ENCODE data around the gene SELPLG.

The SELPLG gene

GRCh38 chr12:108616941-108617858 lies 16.5 kb downstream of the SELPLG start:
- peak; percentile 94 for DNase-seq

GRCh38 chr12:108616359-108616758 lies 17.3 kb downstream of the SELPLG start:
- DNase-seq = no peak

GRCh38 chr12:108615918-108616317 lies 17.8 kb downstream of the SELPLG start:
- DNase-seq = no peak

- no peak for DNase-seq
Measured at GRCh38 chr12:108614639-108615038, 19.1 kb downstream of the SELPLG start.

- no peak for DNase-seq
Measured at GRCh38 chr12:108614041-108614440, 19.7 kb downstream of the SELPLG start.

- DNase-seq = no peak
Measured at GRCh38 chr12:108613548-108613947, 20.1 kb downstream of the SELPLG start.

GRCh38 chr12:108612788-108613282 lies 20.9 kb downstream of the SELPLG start:
- DNase-seq = no peak

GRCh38 chr12:108611884-108612415 lies 21.7 kb downstream of the SELPLG start:
- peak; percentile 85 for DNase-seq

- no peak for DNase-seq
Measured at GRCh38 chr12:108610856-108611605, 22.7 kb downstream of the SELPLG start.

- DNase-seq = no peak
Measured at GRCh38 chr12:108610336-108610815, 23.3 kb downstream of the SELPLG start.

- no peak for DNase-seq
Measured at GRCh38 chr12:108609537-108610335, 24.0 kb downstream of the SELPLG start.

- DNase-seq = no peak
Measured at GRCh38 chr12:108608616-108609015, 25.1 kb downstream of the SELPLG start.

- no peak for DNase-seq
Measured at GRCh38 chr12:108607981-108608600, 25.6 kb downstream of the SELPLG start.

- DNase-seq = no peak
Measured at GRCh38 chr12:108606492-108606891, 27.2 kb downstream of the SELPLG start.

GRCh38 chr12:108605690-108606406 lies 27.8 kb downstream of the SELPLG start:
- no peak for DNase-seq

GRCh38 chr12:108605000-108605689 lies 28.5 kb downstream of the SELPLG start:
- no peak for DNase-seq

- no peak for DNase-seq
Measured at GRCh38 chr12:108604208-108604941, 29.3 kb downstream of the SELPLG start.

GRCh38 chr12:108603743-108604142 lies 30.0 kb downstream of the SELPLG start:
- no peak for DNase-seq

GRCh38 chr12:108602976-108603704 lies 30.6 kb downstream of the SELPLG start:
- DNase-seq = no peak

All from activated effector memory CD4-positive, alpha-beta T cell treated with anti-CD3 and anti-CD28 coated beads, Interleukin-2, amount 50 U/mL, for 16 hours (primary cell).